RPMI8226 (cell line): Measurements from ENCODE around the gene YWHAB.

ENCODE experiments used
- DNase-seq: peaks from one replicate; pipeline ENCODE4 v3.0.0-alpha.2; 2015

Gene YWHAB

GRCh38 chr20:44916586-44916985 lies 31.1 kb downstream of the YWHAB start:
- DNase-seq, result no peak

- no peak for DNase-seq
Measured at GRCh38 chr20:44917399-44917798, 31.9 kb downstream of the YWHAB start.

- DNase-seq, result no peak
Measured at GRCh38 chr20:44918342-44918741, 32.8 kb downstream of the YWHAB start.

- DNase-seq, result no peak
Measured at GRCh38 chr20:44918761-44919160, 33.3 kb downstream of the YWHAB start.

- no peak for DNase-seq
Measured at GRCh38 chr20:44921447-44921846, 35.9 kb downstream of the YWHAB start.

- DNase-seq, result no peak
Measured at GRCh38 chr20:44924541-44924940, 39.0 kb downstream of the YWHAB start.

- DNase-seq, result no peak
Measured at GRCh38 chr20:44928595-44928994, 43.1 kb downstream of the YWHAB start.

GRCh38 chr20:44930517-44931168 lies 45.1 kb downstream of the YWHAB start:
- DNase-seq, result no peak

- no peak for DNase-seq
Measured at GRCh38 chr20:44931911-44932310, 46.4 kb downstream of the YWHAB start.

GRCh38 chr20:44932916-44933315 lies 47.4 kb downstream of the YWHAB start:
- no peak for DNase-seq

GRCh38 chr20:44936510-44936909 lies 51.0 kb downstream of the YWHAB start:
- DNase-seq, result no peak

- no peak for DNase-seq
Measured at GRCh38 chr20:44938637-44939036, 53.1 kb downstream of the YWHAB start.

GRCh38 chr20:44941120-44941691 lies 55.7 kb downstream of the YWHAB start:
- no peak for DNase-seq

- no peak for DNase-seq
Measured at GRCh38 chr20:44942264-44942973, 56.9 kb downstream of the YWHAB start.

GRCh38 chr20:44943828-44944227 lies 58.3 kb downstream of the YWHAB start:
- DNase-seq, result no peak

GRCh38 chr20:44945261-44945660 lies 59.8 kb downstream of the YWHAB start:
- DNase-seq, result no peak

- DNase-seq, result no peak
Measured at GRCh38 chr20:44946271-44946852, 60.9 kb downstream of the YWHAB start.

GRCh38 chr20:44948107-44948506 lies 62.6 kb downstream of the YWHAB start:
- no peak for DNase-seq

GRCh38 chr20:44948513-44948912 lies 63.0 kb downstream of the YWHAB start:
- no peak for DNase-seq

- DNase-seq, result no peak
Measured at GRCh38 chr20:44950368-44950767, 64.9 kb downstream of the YWHAB start.

GRCh38 chr20:44952731-44953130 lies 67.2 kb downstream of the YWHAB start:
- no peak for DNase-seq

- DNase-seq, result no peak
Measured at GRCh38 chr20:44954211-44954610, 68.7 kb downstream of the YWHAB start.

GRCh38 chr20:44955270-44955669 lies 69.8 kb downstream of the YWHAB start:
- DNase-seq, result no peak

GRCh38 chr20:44956410-44956809 lies 70.9 kb downstream of the YWHAB start:
- DNase-seq, result no peak
